H9 (cell line): ENCODE results near the gene SYCE1. TPM values are rescaled to one million over a fixed set of nuclear protein-coding genes. Genes with fewer than 3 reads are reported as not detected.

Experiments
- DNase-seq: peaks from one replicate; pipeline ENCODE4 v3.0.0-alpha.2; 2017
- H2AFZ ChIP-seq: one replicate; pipeline ENCODE4 v1.6.1; 2013; ENCODE audit warnings: mild to moderate bottlenecking, low read length, control low read depth, moderate library complexity
- H2AK5ac ChIP-seq: 2 replicates; pipeline ENCODE4 v1.6.1; 2013; ENCODE audit warnings: low read length, control low read depth, mixed read lengths; ENCODE audit not compliant: insufficient read length
- H2BK120ac ChIP-seq: one replicate; pipeline ENCODE4 v1.6.1; 2013; ENCODE audit warnings: low read depth, mild to moderate bottlenecking, low read length, control low read depth, inconsistent platforms; ENCODE audit not compliant: poor library complexity, severe bottlenecking
- H2BK12ac ChIP-seq: 2 replicates; pipeline ENCODE4 v1.6.1; 2013; ENCODE audit warnings: low read length, control low read depth, mixed read lengths, low read depth; ENCODE audit not compliant: insufficient read length
- H2BK15ac ChIP-seq: 2 replicates; pipeline ENCODE4 v1.6.1; 2013; ENCODE audit warnings: low read depth, low read length, control low read depth
- H2BK20ac ChIP-seq: one replicate; pipeline ENCODE4 v1.6.1; 2013; ENCODE audit warnings: low read depth, mild to moderate bottlenecking, low read length, control low read depth, inconsistent platforms; ENCODE audit not compliant: poor library complexity, severe bottlenecking
- H2BK5ac ChIP-seq: 2 replicates; pipeline ENCODE4 v1.6.1; 2013; ENCODE audit warnings: low read length, control low read depth, mixed read lengths; ENCODE audit not compliant: insufficient read length
- H3K14ac ChIP-seq: 2 replicates; pipeline ENCODE4 v1.6.1; 2013; ENCODE audit warnings: low read length, control low read depth; ENCODE audit not compliant: insufficient read depth
- H3K18ac ChIP-seq: 2 replicates; pipeline ENCODE4 v1.6.1; 2013; ENCODE audit warnings: low read depth, mild to moderate bottlenecking, mixed read lengths, low read length, control low read depth; ENCODE audit not compliant: insufficient read length
- H3K23ac ChIP-seq: 2 replicates; pipeline ENCODE4 v1.6.1; 2013; ENCODE audit warnings: low read length, control low read depth, mixed read lengths, low read depth; ENCODE audit not compliant: insufficient read length
- H3K23me2 ChIP-seq: 2 replicates; pipeline ENCODE4 v1.6.1; 2013; ENCODE audit warnings: low read depth, mild to moderate bottlenecking, mixed read lengths, low read length, control low read depth; ENCODE audit not compliant: insufficient read length, poor library complexity, severe bottlenecking
- H3K27ac ChIP-seq: 2 replicates; pipeline ENCODE4 v1.5.1; 2013; ENCODE audit warnings: low read length, control low read depth, mixed read lengths, low read depth; ENCODE audit not compliant: insufficient read length
- H3K27me3 ChIP-seq: 2 replicates; pipeline ENCODE4 v1.6.1; 2013; ENCODE audit warnings: low read length, control low read depth, inconsistent platforms; ENCODE audit not compliant: insufficient read depth
- H3K4ac ChIP-seq: 2 replicates; pipeline ENCODE4 v1.6.1; 2013; ENCODE audit warnings: low read depth, mild to moderate bottlenecking, control low read depth, inconsistent platforms, low read length, moderate library complexity
- H3K4me1 ChIP-seq: 2 replicates; pipeline ENCODE4 v1.6.1; 2013; ENCODE audit warnings: low read length, control low read depth, inconsistent platforms; ENCODE audit not compliant: insufficient read depth
- H3K4me2 ChIP-seq: 2 replicates; pipeline ENCODE4 v1.6.1; 2013; ENCODE audit warnings: low read length, control low read depth, mixed read lengths; ENCODE audit not compliant: insufficient read length, insufficient read depth
- H3K56ac ChIP-seq: 2 replicates; pipeline ENCODE4 v1.6.1; 2013; ENCODE audit warnings: low read depth, mild to moderate bottlenecking, mixed read lengths, low read length, control low read depth; ENCODE audit not compliant: insufficient read length
- H3K79me1 ChIP-seq: 2 replicates; pipeline ENCODE4 v1.6.1; 2013; ENCODE audit warnings: low read depth, mild to moderate bottlenecking, moderate library complexity, low read length, control low read depth, inconsistent platforms; ENCODE audit not compliant: insufficient read depth, poor library complexity, severe bottlenecking
- H3K79me2 ChIP-seq: 2 replicates; pipeline ENCODE4 v1.6.1; 2013; ENCODE audit warnings: low read length, control low read depth, inconsistent platforms; ENCODE audit not compliant: insufficient read depth
- H3K9ac ChIP-seq: 2 replicates; pipeline ENCODE4 v1.6.1; 2013; ENCODE audit warnings: low read length, control low read depth, mixed read lengths; ENCODE audit not compliant: insufficient read length; ENCODE audit errors: extremely low read depth
- H3K9me3 ChIP-seq: one replicate; pipeline ENCODE4 v1.6.1; 2013; ENCODE audit warnings: low read depth, low read length, inconsistent platforms; ENCODE audit not compliant: control insufficient read depth
- H3T11ph ChIP-seq: one replicate; pipeline ENCODE4 v1.6.1; 2013; ENCODE audit warnings: mild to moderate bottlenecking, low read length, control low read depth, inconsistent platforms
- H4K20me1 ChIP-seq: one replicate; pipeline ENCODE4 v1.6.1; 2013; ENCODE audit not compliant: control insufficient read depth, insufficient read length, insufficient read depth
- H4K5ac ChIP-seq: 2 replicates; pipeline ENCODE4 v1.6.1; 2013; ENCODE audit warnings: low read depth, mild to moderate bottlenecking, mixed read lengths, low read length, control low read depth; ENCODE audit not compliant: insufficient read length
- H4K8ac ChIP-seq: replicated peaks from 2 replicates; pipeline ENCODE4 v1.6.1; 2013; ENCODE audit warnings: low read length, control low read depth, mixed read lengths, low read depth; ENCODE audit not compliant: insufficient read length
- H4K91ac ChIP-seq: 2 replicates; pipeline ENCODE4 v1.6.1; 2013; ENCODE audit warnings: low read depth, mild to moderate bottlenecking, moderate library complexity, mixed read lengths, low read length, control low read depth; ENCODE audit not compliant: insufficient read length
- H3K27ac Mint-ChIP-seq, 3 experiments: 2 replicates in 2 of 3; 3 replicates in 1 of 3; pipeline ENCODE4 v1.8.0; 2020 to 2021; ENCODE audit warnings: mixed read lengths in 3 of 3, mild to moderate bottlenecking in 1 of 3, moderate library complexity in 1 of 3
- H3K27me3 Mint-ChIP-seq: 2 replicates; pipeline ENCODE4 v1.8.0; 2021; ENCODE audit warnings: low read depth, mild to moderate bottlenecking, moderate library complexity, mixed read lengths
- H3K36me3 Mint-ChIP-seq, 3 experiments: 2 replicates in 2 of 3; 3 replicates in 1 of 3; pipeline ENCODE4 v1.8.0; 2020 to 2021; ENCODE audit warnings: low read depth in 3 of 3, mixed read lengths in 3 of 3; ENCODE audit not compliant: insufficient read depth in 1 of 3
- H3K4me1 Mint-ChIP-seq, 2 experiments: 2 replicates each; pipeline ENCODE4 v1.8.0; 2020; ENCODE audit warnings: mixed read lengths in 2 of 2
- H3K4me3 Mint-ChIP-seq, 2 experiments: 2 replicates in 1 of 2; 3 replicates in 1 of 2; pipeline ENCODE4 v1.8.0; 2020 to 2021; ENCODE audit warnings: mild to moderate bottlenecking in 2 of 2, mixed read lengths in 2 of 2, moderate library complexity in 1 of 2
- H3K9me3 Mint-ChIP-seq, 2 experiments: 2 replicates in 1 of 2; 3 replicates in 1 of 2; pipeline ENCODE4 v1.8.0; 2020; ENCODE audit warnings: mild to moderate bottlenecking in 2 of 2, mixed read lengths in 2 of 2, moderate library complexity in 1 of 2
- WGBS: extraction: QIAGEN DNeasy Blood & Tissue Kit; methylation state at CpG from one replicate; pipeline ENCODE4 v1.1.7; 2013; ENCODE audit warnings: missing lambda C conversion rate, low lambda C conversion rate, mixed read lengths; ENCODE audit not compliant: insufficient read length; ENCODE audit errors: extremely low coverage; 5-methylcytosine and 5-hydroxymethylcytosine counted together
- total RNA-seq: library from RNA; stranded (reverse); gene quantifications from 2 replicates; pipeline ENCODE4 v1.2.1, GENCODE V29; 2021
- TF ChIP-seq, protein P1 (sequence below): fragments of 200-600 bp; sonication (generic); conservative IDR thresholded peaks from 3 replicates; pipeline ENCODE4 v1.8.0; 2021; ENCODE audit warnings: antibody characterized with exemption, mild to moderate bottlenecking

The SYCE1 gene
- total RNA-seq, 1 experiment from 2014 or later = not detected

DNA sequence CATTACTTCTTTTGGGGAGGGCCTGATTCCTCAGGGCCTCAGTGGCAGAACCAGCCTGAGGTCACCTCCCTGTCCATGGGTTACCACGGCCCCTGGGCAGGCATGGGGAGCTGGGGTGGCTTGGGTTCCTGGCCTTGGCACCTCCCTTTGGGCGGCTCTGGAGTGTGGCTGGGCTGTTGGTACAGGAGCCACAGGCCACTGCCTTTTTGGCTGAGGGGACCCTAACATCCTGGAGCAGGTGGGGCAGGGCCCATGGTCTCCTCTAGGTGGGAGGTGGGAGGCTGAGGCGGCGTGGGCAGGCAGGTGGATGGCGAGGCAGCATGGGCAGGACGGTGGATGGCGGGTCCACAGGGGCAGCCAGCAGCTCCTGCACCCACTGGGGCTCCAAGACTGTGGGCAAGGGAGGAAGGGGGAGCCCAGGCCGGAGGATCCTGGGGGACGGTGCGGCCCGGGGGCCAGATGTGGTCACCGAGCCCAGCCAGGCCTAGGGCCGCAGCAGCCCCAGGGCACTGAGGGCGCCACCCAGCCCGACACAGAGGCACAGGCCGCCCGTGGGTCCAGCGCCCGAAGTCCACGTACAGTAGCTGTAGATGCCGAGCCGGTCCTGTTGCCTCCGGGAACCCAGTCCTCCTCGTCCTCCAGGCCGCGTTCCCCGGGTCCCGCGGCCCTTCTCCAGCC is 2.4 kb upstream of the SYCE1 start:
- Histone ChIP-seq H3K4me2 (no peak overlapping the region), H3K4me1 (no peaks in the 10 kb centered on the region), H3T11ph (no peak overlapping the region), H3K9me3 (peaks cover 36% of the 10 kb centered on the region), H3K9ac (no peak overlapping the region), H3K4ac (no peak overlapping the region), H3K23me2 (no peaks in the 10 kb centered on the region), H2BK20ac (no peak overlapping the region), H2BK12ac (no peak overlapping the region), H3K14ac (no peak overlapping the region), H3K27me3 (no peaks in the 10 kb centered on the region), H2AFZ (no peak overlapping the region), H3K18ac (no peak overlapping the region), H3K79me2 (no peaks in the 10 kb centered on the region), H2BK15ac (no peak overlapping the region), H4K8ac (no peak overlapping the region), H2AK5ac (no peak overlapping the region), H4K20me1 (no peaks in the 10 kb centered on the region), H3K56ac (no peak overlapping the region), H4K5ac (no peak overlapping the region), H3K27ac (no peak overlapping the region), H2BK5ac (no peak overlapping the region), H3K79me1 (no peaks in the 10 kb centered on the region), H3K23ac (no peak overlapping the region), H4K91ac (no peak overlapping the region), H2BK120ac (no peak overlapping the region)
- TF ChIP-seq, protein P1, sequence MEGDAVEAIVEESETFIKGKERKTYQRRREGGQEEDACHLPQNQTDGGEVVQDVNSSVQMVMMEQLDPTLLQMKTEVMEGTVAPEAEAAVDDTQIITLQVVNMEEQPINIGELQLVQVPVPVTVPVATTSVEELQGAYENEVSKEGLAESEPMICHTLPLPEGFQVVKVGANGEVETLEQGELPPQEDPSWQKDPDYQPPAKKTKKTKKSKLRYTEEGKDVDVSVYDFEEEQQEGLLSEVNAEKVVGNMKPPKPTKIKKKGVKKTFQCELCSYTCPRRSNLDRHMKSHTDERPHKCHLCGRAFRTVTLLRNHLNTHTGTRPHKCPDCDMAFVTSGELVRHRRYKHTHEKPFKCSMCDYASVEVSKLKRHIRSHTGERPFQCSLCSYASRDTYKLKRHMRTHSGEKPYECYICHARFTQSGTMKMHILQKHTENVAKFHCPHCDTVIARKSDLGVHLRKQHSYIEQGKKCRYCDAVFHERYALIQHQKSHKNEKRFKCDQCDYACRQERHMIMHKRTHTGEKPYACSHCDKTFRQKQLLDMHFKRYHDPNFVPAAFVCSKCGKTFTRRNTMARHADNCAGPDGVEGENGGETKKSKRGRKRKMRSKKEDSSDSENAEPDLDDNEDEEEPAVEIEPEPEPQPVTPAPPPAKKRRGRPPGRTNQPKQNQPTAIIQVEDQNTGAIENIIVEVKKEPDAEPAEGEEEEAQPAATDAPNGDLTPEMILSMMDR = no peak
- H3K27ac Mint-ChIP-seq = no peak overlapping the region
- no peaks in the 10 kb centered on the region for H3K4me1 Mint-ChIP-seq
- peaks cover 2% of the 10 kb centered on the region; the same call in 1 of the 2 replicates for H3K27me3 Mint-ChIP-seq
- peaks cover 44 to 54% of the 10 kb centered on the region in 2 experiments for H3K9me3 Mint-ChIP-seq
- peaks cover 4 to 8% (median 6%) of the 10 kb centered on the region in 3 experiments; a peak in 5 of 7 replicates for H3K36me3 Mint-ChIP-seq
- DNase-seq = no peak
- H3K4me3 Mint-ChIP-seq = no peak overlapping the region
- WGBS = no CpG with 5 or more reads among the region's 29 CpGs
